Neural cell (in vitro differentiated cells): Measurements from ENCODE around the gene GNG7.

Experiments used
- CTCF ChIP-seq: fragments of 450-650 bp; IDR thresholded peaks from 2 replicates; pipeline ENCODE4 v1.5.1; 2014; ENCODE audit warnings: antibody characterized with exemption, mild to moderate bottlenecking, moderate library complexity; ENCODE audit not compliant: poor library complexity, severe bottlenecking
- SMC3 ChIP-seq: fragments of 450-650 bp; conservative IDR thresholded peaks from 2 replicates; pipeline ENCODE4 v1.6.1; 2014; ENCODE audit warnings: antibody characterized with exemption, mild to moderate bottlenecking, moderate library complexity; ENCODE audit not compliant: poor library complexity
- TAF1 ChIP-seq: IDR thresholded peaks from 2 replicates; pipeline ENCODE4 v1.6.1; 2012; ENCODE audit warnings: low read depth

- TF ChIP-seq CTCF = no peak
- no peak for TF ChIP-seq TAF1
- TF ChIP-seq SMC3 = no peak
These were observed 20.8 kb upstream of the GNG7 start for GRCh38 chr19:2723345-2723715.
